ENCODE results near the gene SYNE1.
"Not testable (repeated sequence)": the region's sequence is repeated elsewhere in the genome, so short reads cannot be mapped to it uniquely, and the experiment has no call there.

SYNE1 gene

GRCh38 chr6:152426276-152426675 is 210.9 kb downstream of the SYNE1 start:
- no peak for TF ChIP-seq CTCF (conservative IDR thresholded peaks at IDR 0.05; ENCODE audit: low read depth, low read length)
- DNase-seq (ENCODE audit: low read depth), result no peak
- no peak overlapping the region for H3K4me3 ChIP-seq (ENCODE audit: low read depth, low read length)

- TF ChIP-seq CTCF (conservative IDR thresholded peaks at IDR 0.05; ENCODE audit: low read depth, low read length), result no peak
- no peak for DNase-seq (ENCODE audit: low read depth)
These were observed 213.7 kb downstream of the SYNE1 start for GRCh38 chr6:152423216-152424103.

GRCh38 chr6:152421496-152421895 is 215.7 kb downstream of the SYNE1 start:
- not testable (repeated sequence) for DNase-seq (ENCODE audit: low read depth); H3K4me3 ChIP-seq (ENCODE audit: low read depth, low read length)

More at GRCh38 chr6:152423216-152424103, 213.7 kb downstream of the SYNE1 start:
- H3K4me3 ChIP-seq (ENCODE audit: low read depth, low read length), result no peak overlapping the region

- no peak for TF ChIP-seq CTCF (conservative IDR thresholded peaks at IDR 0.05; ENCODE audit: low read depth, low read length)
- H3K4me3 ChIP-seq (ENCODE audit: low read depth, low read length), result no peak overlapping the region
- no peak for DNase-seq (ENCODE audit: low read depth)
These were observed 216.5 kb downstream of the SYNE1 start for GRCh38 chr6:152420696-152421095.

- no peak for TF ChIP-seq CTCF (conservative IDR thresholded peaks at IDR 0.05; ENCODE audit: low read depth, low read length)
These were observed 218.6 kb downstream of the SYNE1 start for GRCh38 chr6:152418551-152418950.

GRCh38 chr6:152416652-152417051 is 220.5 kb downstream of the SYNE1 start:
- no peak overlapping the region for H3K4me3 ChIP-seq (ENCODE audit: low read depth, low read length)
- TF ChIP-seq CTCF (conservative IDR thresholded peaks at IDR 0.05; ENCODE audit: low read depth, low read length), result no peak
- no peak for DNase-seq (ENCODE audit: low read depth)

More at GRCh38 chr6:152418551-152418950, 218.6 kb downstream of the SYNE1 start:
- DNase-seq (ENCODE audit: low read depth), result no peak
- H3K4me3 ChIP-seq (ENCODE audit: low read depth, low read length), result no peak overlapping the region

- no peak for TF ChIP-seq CTCF (conservative IDR thresholded peaks at IDR 0.05; ENCODE audit: low read depth, low read length)
- no peak for DNase-seq (ENCODE audit: low read depth)
- no peak overlapping the region for H3K4me3 ChIP-seq (ENCODE audit: low read depth, low read length)
These were observed 232.1 kb downstream of the SYNE1 start for GRCh38 chr6:152404936-152405595.

Data from choroid plexus epithelial cell (primary cell).